ENCODE measurements around the gene MICAL3.

MICAL3 gene

GRCh38 chr22:17774206-17774925 is 250.0 kb downstream of the MICAL3 start, which contains the start of gene BID:
Gene BID (minus strand): TSS chr22:17774469. CDS start chr22:17750116, 24,353 bp downstream.
- peak; percentile 19 for ATAC-seq
- TF ChIP-seq TOX (CRISPR knock-in tag; IDR thresholded peaks at IDR 0.05; ENCODE audit: borderline replicate concordance) (no peak), ZFP3 (CRISPR knock-in tag; IDR thresholded peaks at IDR 0.05) (no peak), ZNF70 (CRISPR knock-in tag; IDR thresholded peaks at IDR 0.05) (no peak), RARB (CRISPR knock-in tag; IDR thresholded peaks at IDR 0.05) (no peak), ZNF8 (CRISPR knock-in tag; IDR thresholded peaks at IDR 0.05) (no peak), CSDC2 (CRISPR knock-in tag; IDR thresholded peaks at IDR 0.05) (no peak), CREB5 (CRISPR knock-in tag; IDR thresholded peaks at IDR 0.05; ENCODE audit: low read depth) (no peak), ZFP30 (CRISPR knock-in tag; IDR thresholded peaks at IDR 0.05) (no peak), TCF4 (CRISPR knock-in tag; IDR thresholded peaks at IDR 0.05; ENCODE audit: borderline replicate concordance) (no peak), TSHZ2 (CRISPR knock-in tag; IDR thresholded peaks at IDR 0.05) (no peak), ESRRG (CRISPR knock-in tag; IDR thresholded peaks at IDR 0.05) (no peak), GLIS3 (CRISPR knock-in tag; IDR thresholded peaks at IDR 0.05) (no peak), ARNTL (CRISPR knock-in tag; IDR thresholded peaks at IDR 0.05; ENCODE audit: borderline replicate concordance, low read depth) (no peak), PPARA (CRISPR knock-in tag; IDR thresholded peaks at IDR 0.05; ENCODE audit: borderline replicate concordance) (no peak), ZNF565 (CRISPR knock-in tag; conservative IDR thresholded peaks at IDR 0.05; ENCODE audit: low read depth) (no peak), BACH2 (CRISPR knock-in tag; IDR thresholded peaks at IDR 0.05; ENCODE audit: borderline replicate concordance) (no peak), ISL1 (CRISPR knock-in tag; IDR thresholded peaks at IDR 0.05) (no peak)
- TF ChIP-seq, protein P1, sequence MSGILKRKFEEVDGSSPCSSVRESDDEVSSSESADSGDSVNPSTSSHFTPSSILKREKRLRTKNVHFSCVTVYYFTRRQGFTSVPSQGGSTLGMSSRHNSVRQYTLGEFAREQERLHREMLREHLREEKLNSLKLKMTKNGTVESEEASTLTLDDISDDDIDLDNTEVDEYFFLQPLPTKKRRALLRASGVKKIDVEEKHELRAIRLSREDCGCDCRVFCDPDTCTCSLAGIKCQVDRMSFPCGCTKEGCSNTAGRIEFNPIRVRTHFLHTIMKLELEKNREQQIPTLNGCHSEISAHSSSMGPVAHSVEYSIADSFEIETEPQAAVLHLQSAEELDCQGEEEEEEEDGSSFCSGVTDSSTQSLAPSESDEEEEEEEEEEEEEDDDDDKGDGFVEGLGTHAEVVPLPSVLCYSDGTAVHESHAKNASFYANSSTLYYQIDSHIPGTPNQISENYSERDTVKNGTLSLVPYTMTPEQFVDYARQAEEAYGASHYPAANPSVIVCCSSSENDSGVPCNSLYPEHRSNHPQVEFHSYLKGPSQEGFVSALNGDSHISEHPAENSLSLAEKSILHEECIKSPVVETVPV (CRISPR knock-in tag; IDR thresholded peaks at IDR 0.05) = no peak
- TF ChIP-seq, protein P2, sequence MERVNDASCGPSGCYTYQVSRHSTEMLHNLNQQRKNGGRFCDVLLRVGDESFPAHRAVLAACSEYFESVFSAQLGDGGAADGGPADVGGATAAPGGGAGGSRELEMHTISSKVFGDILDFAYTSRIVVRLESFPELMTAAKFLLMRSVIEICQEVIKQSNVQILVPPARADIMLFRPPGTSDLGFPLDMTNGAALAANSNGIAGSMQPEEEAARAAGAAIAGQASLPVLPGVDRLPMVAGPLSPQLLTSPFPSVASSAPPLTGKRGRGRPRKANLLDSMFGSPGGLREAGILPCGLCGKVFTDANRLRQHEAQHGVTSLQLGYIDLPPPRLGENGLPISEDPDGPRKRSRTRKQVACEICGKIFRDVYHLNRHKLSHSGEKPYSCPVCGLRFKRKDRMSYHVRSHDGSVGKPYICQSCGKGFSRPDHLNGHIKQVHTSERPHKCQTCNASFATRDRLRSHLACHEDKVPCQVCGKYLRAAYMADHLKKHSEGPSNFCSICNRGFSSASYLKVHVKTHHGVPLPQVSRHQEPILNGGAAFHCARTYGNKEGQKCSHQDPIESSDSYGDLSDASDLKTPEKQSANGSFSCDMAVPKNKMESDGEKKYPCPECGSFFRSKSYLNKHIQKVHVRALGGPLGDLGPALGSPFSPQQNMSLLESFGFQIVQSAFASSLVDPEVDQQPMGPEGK (CRISPR knock-in tag; IDR thresholded peaks at IDR 0.05; ENCODE audit: borderline replicate concordance) = no peak
- TF ChIP-seq, protein P3, sequence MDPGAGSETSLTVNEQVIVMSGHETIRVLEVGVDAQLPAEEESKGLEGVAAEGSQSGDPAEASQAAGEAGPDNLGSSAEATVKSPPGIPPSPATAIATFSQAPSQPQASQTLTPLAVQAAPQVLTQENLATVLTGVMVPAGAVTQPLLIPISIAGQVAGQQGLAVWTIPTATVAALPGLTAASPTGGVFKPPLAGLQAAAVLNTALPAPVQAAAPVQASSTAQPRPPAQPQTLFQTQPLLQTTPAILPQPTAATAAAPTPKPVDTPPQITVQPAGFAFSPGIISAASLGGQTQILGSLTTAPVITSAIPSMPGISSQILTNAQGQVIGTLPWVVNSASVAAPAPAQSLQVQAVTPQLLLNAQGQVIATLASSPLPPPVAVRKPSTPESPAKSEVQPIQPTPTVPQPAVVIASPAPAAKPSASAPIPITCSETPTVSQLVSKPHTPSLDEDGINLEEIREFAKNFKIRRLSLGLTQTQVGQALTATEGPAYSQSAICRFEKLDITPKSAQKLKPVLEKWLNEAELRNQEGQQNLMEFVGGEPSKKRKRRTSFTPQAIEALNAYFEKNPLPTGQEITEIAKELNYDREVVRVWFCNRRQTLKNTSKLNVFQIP (CRISPR knock-in tag; IDR thresholded peaks at IDR 0.05; ENCODE audit: borderline replicate concordance, low read depth) = no peak

DNA sequence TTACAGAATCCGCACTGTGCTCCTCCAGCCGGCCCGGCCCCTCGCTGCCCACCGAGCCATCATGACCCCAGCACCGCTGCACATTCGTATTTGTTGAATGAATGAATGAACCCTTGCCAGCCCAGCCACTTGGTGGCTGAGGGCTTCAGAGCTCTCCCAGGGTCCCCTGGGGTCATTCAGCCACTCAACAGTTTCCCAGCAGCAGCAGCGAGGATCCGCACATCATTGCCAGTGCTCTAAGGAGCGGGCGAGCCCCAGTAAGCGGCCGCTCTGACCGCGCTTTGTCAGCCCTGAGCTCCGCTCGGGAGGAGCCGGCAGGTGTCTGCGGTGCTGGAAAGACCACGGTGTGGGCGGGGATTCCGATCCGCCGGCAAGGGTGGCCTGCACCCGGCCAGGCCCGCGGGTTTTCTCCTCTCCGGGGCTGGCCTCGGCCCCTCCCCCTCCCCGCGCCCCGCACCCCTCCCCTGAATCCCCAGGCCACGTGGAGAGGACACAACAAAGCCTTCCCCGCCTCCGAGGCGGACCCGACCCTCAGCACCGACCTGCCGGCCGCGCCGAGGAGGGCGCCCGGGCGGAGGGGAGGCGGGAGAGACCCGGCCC is 250.7 kb downstream of the MICAL3 start:
- ATAC-seq = peak; percentile 75
- TF ChIP-seq ZFP3 (CRISPR knock-in tag; IDR thresholded peaks at IDR 0.05) = no peak
- no peak for TF ChIP-seq ZC3H10 (CRISPR knock-in tag; IDR thresholded peaks at IDR 0.05)
- no peak for TF ChIP-seq RARB (CRISPR knock-in tag; IDR thresholded peaks at IDR 0.05)
- TF ChIP-seq, protein P3 (CRISPR knock-in tag; IDR thresholded peaks at IDR 0.05; ENCODE audit: borderline replicate concordance, low read depth) = no peak
